Vagina (tissue), 2 donors: ENCODE data around the gene CCBE1. TPM values are rescaled to one million over a fixed set of nuclear protein-coding genes. Genes with fewer than 3 reads are reported as not detected.
A peak's percentile ranks its signal among the peaks of the same experiment; 100 is the strongest.
"Not testable (repeated sequence)": the region's sequence is repeated elsewhere in the genome, so short reads cannot be mapped to it uniquely, and the experiment has no call there.

Source experiments
- DNase-seq, 2 donors: peaks; one replicate each; pipeline ENCODE4 v3.0.0-alpha.2; 2017; ENCODE audit errors: extremely low spot score in 2 of 2
- H3K27ac ChIP-seq: fragments of 200-600 bp; sonication (generic); one replicate; pipeline ENCODE4 v1.5.1; 2019
- H3K27me3 ChIP-seq: fragments of 200-600 bp; sonication (generic); one replicate; pipeline ENCODE4 v1.5.1; 2019
- H3K36me3 ChIP-seq, 2 donors: fragments of 200-600 bp; sonication (generic); one replicate each; pipeline ENCODE4 v1.5.1; 2017 to 2019
- H3K4me1 ChIP-seq: fragments of 200-600 bp; sonication (generic); one replicate; pipeline ENCODE4 v1.5.1; 2019
- H3K4me3 ChIP-seq, 2 donors: fragments of 200-600 bp; sonication (generic); 1 replicate in 1 of 2; 2 replicates in 1 of 2; pipeline ENCODE4 v1.5.1; 2016 to 2019
- H3K9me3 ChIP-seq: fragments of 200-600 bp; sonication (generic); one replicate; pipeline ENCODE4 v1.5.1; 2019
- POLR2A ChIP-seq, 2 donors: fragments of 450-650 bp; IDR thresholded peaks; one replicate each; pipeline ENCODE4 v1.6.1; 2017; ENCODE audit warnings: antibody characterized with exemption in 2 of 2, mild to moderate bottlenecking in 2 of 2, moderate library complexity in 2 of 2
- POLR2AphosphoS5 ChIP-seq, 2 donors: sonication (generic); formaldehyde crosslinking; IDR thresholded peaks; one replicate each; pipeline ENCODE4 v1.9.0; 2017; ENCODE audit warnings: antibody characterized with exemption in 2 of 2, mild to moderate bottlenecking in 2 of 2, low read depth in 1 of 2; ENCODE audit not compliant: insufficient read depth in 1 of 2
- intact Hi-C: fragments of 100-400 bp; cut with DNase I; formaldehyde crosslinking; loops from one replicate; pipeline ENCODE4 v1.15.1; 2023
- total RNA-seq: library from RNA; depleted of rRNA; stranded (reverse); fragments of >200 nt; gene quantifications from one replicate; pipeline ENCODE4 v1.2.3, GENCODE V29; 2016
- TF ChIP-seq, protein P1 (sequence below), 3 experiments: fragments of 450-650 bp in 2 of 3; fragments of 200-600 bp in 1 of 3; sonication (generic) in 1 of 3; IDR thresholded peaks; one replicate each; pipeline ENCODE4 v1.5.1; 2017 to 2019; ENCODE audit warnings: antibody characterized with exemption in 3 of 3, mild to moderate bottlenecking in 2 of 3, moderate library complexity in 2 of 3

The CCBE1 gene
- total RNA-seq, 1 donor from 2014 or later = 2.9 TPM

DNA sequence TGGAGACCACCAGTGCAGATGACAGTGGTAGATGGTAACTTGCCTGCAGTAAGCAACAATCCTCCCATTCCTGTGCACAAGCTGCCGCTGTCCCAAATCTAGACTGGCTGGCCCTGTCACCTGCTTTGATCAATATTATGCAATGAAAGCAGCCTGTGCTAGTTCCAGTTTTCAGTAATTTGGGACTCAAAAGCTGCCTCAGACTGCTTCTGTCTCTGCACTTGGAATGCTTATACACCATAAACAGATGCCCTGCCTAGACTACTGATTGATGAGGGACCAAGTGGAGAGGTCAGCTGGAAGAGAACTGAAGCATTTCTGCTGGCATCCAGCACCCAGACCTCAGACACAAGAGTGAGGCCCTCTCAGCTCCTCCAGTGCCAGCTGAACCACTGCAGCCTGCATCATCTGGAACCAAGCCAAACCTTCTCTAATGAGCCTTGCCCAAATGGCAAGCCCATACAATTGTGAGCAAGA lies 24.9 kb downstream of the CCBE1 start:
- H3K27me3 ChIP-seq = no peaks in the 10 kb centered on the region
- no peaks in the 10 kb centered on the region for H3K36me3 ChIP-seq
- intact Hi-C loops = no loop called here
- H3K9me3 ChIP-seq = no peaks in the 10 kb centered on the region
- peak overlapping the region; percentile 29 for H3K27ac ChIP-seq
- H3K4me1 ChIP-seq = peaks cover 17% of the 10 kb centered on the region
- no peak for DNase-seq
- no peak overlapping the region for H3K4me3 ChIP-seq
- TF ChIP-seq POLR2AphosphoS5 (IDR thresholded peaks at IDR 0.05; ENCODE audit: insufficient read depth in 1 of 2, low read depth in 1 of 2) = no peak
- no peak for TF ChIP-seq POLR2A (IDR thresholded peaks at IDR 0.05)
- TF ChIP-seq, protein P1, sequence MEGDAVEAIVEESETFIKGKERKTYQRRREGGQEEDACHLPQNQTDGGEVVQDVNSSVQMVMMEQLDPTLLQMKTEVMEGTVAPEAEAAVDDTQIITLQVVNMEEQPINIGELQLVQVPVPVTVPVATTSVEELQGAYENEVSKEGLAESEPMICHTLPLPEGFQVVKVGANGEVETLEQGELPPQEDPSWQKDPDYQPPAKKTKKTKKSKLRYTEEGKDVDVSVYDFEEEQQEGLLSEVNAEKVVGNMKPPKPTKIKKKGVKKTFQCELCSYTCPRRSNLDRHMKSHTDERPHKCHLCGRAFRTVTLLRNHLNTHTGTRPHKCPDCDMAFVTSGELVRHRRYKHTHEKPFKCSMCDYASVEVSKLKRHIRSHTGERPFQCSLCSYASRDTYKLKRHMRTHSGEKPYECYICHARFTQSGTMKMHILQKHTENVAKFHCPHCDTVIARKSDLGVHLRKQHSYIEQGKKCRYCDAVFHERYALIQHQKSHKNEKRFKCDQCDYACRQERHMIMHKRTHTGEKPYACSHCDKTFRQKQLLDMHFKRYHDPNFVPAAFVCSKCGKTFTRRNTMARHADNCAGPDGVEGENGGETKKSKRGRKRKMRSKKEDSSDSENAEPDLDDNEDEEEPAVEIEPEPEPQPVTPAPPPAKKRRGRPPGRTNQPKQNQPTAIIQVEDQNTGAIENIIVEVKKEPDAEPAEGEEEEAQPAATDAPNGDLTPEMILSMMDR (IDR thresholded peaks at IDR 0.05) = no peak

DNA sequence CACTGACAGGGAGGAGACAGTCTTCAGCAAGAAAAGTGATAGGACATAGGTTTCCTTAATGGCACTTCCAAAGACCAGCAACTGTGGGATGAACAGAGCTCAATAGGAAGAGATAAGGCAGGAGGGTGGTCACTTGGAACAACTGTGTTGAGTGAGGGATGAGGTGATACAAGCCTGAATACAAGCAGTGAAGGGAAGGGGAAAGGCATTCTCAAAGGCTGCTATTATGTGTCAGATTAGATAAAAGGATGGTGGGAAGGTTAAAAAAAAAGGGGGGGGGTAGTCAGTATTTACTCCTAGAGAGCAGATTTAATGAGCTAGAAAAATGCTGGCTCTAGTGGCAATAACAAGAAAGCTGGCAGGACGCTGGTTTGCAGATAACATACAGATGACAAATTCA lies 25.7 kb downstream of the CCBE1 start:
- intact Hi-C loops = no loop called here
- peaks cover 17% of the 10 kb centered on the region for H3K4me1 ChIP-seq

DNA sequence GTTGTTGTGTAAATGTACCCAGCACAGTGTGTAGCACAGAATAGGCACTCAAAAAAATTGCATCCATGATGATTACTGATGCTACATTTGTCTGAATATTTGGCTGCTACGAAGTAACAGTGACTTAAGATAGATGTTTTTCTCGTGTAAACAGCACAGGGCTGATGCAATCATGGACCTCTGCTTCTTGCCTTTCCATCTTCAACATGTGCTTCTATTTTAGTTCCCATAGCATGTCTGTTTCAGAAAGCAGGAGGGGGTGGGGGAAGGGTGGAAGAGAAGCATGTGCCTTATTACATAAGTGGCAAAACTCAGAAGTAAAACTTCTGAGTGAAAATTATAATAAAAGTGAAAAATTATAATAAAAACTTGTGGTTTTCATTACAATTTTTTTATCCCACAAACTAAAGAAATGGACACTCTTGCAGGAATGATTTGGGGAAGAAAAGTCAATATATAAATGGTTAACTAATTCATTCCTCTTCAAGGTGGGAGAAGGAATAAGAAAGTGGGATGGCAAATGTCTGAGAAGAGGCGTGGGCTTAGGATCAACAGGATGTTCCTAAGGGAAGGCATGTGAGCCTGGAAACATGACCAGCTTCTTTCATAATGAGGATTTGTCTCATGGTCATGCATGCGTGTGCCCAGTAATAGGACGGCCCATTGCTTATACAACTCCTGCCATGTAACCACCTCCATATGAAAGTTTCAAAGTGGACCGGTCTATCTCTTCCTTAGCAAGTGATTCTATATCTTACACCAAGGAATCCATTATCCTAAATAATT lies 27.2 kb downstream of the CCBE1 start:
- Histone ChIP-seq H3K4me1 (peaks cover 17% of the 10 kb centered on the region), H3K27me3 (no peaks in the 10 kb centered on the region), H3K4me3 (no peak overlapping the region), H3K36me3 (no peaks in the 10 kb centered on the region), H3K9me3 (no peaks in the 10 kb centered on the region), H3K27ac (peak overlapping the region; percentile 64)
- no peak for DNase-seq
- intact Hi-C loops = no loop called here
- TF ChIP-seq POLR2A (IDR thresholded peaks at IDR 0.05) = no peak
- TF ChIP-seq, protein P1 (IDR thresholded peaks at IDR 0.05) = no peak
- TF ChIP-seq POLR2AphosphoS5 (IDR thresholded peaks at IDR 0.05; ENCODE audit: insufficient read depth in 1 of 2, low read depth in 1 of 2) = no peak

More for the DNA sequence above, 25.7 kb downstream of the CCBE1 start:
- TF ChIP-seq POLR2AphosphoS5 (IDR thresholded peaks at IDR 0.05; ENCODE audit: insufficient read depth in 1 of 2, low read depth in 1 of 2) (no peak), POLR2A (IDR thresholded peaks at IDR 0.05) (no peak)
- TF ChIP-seq, protein P1 (IDR thresholded peaks at IDR 0.05) = no peak
- Histone ChIP-seq H3K36me3 (no peaks in the 10 kb centered on the region), H3K27me3 (no peaks in the 10 kb centered on the region), H3K4me3 (no peak overlapping the region), H3K27ac (peak overlapping the region; percentile 29), H3K9me3 (no peaks in the 10 kb centered on the region)
- DNase-seq = no peak

DNA sequence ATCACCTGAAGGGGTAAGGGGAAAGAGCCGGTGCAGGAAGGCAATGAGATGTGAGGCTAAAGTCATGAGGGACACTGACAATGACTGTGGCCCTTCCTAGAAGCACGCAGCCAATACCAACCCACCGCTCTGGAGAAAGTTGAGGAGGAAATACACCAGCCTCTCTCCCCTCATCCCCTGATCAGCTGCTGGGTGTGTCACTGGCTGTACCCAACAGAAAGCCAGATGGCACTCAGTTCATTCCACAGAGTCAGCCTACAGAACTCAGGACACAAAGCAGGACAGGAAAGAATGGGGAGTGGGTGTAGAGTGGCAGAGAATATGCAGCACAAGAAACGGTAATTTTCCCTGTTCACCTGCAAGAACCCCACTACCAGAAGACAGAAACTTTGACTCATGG lies 29.7 kb downstream of the CCBE1 start:
- Histone ChIP-seq H3K27ac (no peak overlapping the region), H3K9me3 (no peaks in the 10 kb centered on the region), H3K36me3 (no peaks in the 10 kb centered on the region), H3K4me3 (no peak overlapping the region), H3K27me3 (no peaks in the 10 kb centered on the region), H3K4me1 (peaks cover 16% of the 10 kb centered on the region)
- DNase-seq = no peak
- TF ChIP-seq, protein P1 (IDR thresholded peaks at IDR 0.05) = no peak
- TF ChIP-seq POLR2AphosphoS5 (IDR thresholded peaks at IDR 0.05; ENCODE audit: insufficient read depth in 1 of 2, low read depth in 1 of 2) (no peak), POLR2A (IDR thresholded peaks at IDR 0.05) (no peak)
- intact Hi-C loops = no loop called here

DNA sequence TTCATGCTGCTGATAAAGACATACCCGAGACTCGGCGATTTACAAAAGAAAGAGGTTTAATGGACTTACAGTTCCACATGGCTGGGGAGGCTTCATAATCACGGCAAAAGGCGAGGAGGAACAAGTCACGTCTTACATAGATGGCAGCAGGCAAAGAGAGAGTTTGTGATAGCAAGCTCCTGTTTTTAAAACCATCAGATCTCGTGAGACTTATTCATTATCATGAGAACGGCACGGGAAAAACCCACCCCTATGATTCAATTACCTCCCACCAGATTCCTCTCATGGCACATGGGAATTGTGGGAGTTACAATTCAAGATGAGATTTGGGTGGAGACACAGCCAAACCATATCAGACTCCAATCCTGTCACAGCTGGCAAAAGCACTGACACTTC lies 31.2 kb downstream of the CCBE1 start:
- H3K4me3 ChIP-seq, H3K9me3 ChIP-seq, H3K27me3 ChIP-seq, intact Hi-C loops, DNase-seq, H3K36me3 ChIP-seq, H3K4me1 ChIP-seq: not testable (repeated sequence)
- peak overlapping the region; percentile 54 for H3K27ac ChIP-seq
